HepG2 (cell line): ENCODE data around the gene WTAP. TPM values are rescaled to one million over a fixed set of nuclear protein-coding genes. Genes with fewer than 3 reads are reported as not detected.

Experiments used
- GABPB1 ChIP-seq: IDR thresholded peaks from 2 replicates; pipeline ENCODE4 v1.6.1; 2016; ENCODE audit warnings: mild to moderate bottlenecking, missing genetic modification reagents, moderate library complexity, missing compliant biosample characterization
- GATAD2A ChIP-seq: IDR thresholded peaks from 2 replicates; pipeline ENCODE4 v1.6.1; 2016
- MBD4 ChIP-seq: IDR thresholded peaks from 2 replicates; pipeline ENCODE4 v1.6.1; 2012; ENCODE audit warnings: low read length, inconsistent platforms, borderline replicate concordance
- PHF20 ChIP-seq: sonication (generic); formaldehyde crosslinking; IDR thresholded peaks from 2 replicates; pipeline ENCODE4 v1.5.0; 2020; ENCODE audit warnings: mild to moderate bottlenecking, missing genetic modification reagents
- SAP130 ChIP-seq: IDR thresholded peaks from 2 replicates; pipeline ENCODE4 v1.6.1; 2016; ENCODE audit warnings: low read depth
- SOX13 ChIP-seq, 3 experiments: fragments of 450-650 bp in 1 of 3; sonication (generic) in 1 of 3; formaldehyde crosslinking in 1 of 3; IDR thresholded peaks in 2 of 3; conservative IDR thresholded peaks in 1 of 3; 2 replicates each; pipeline versions ENCODE4 v1.5.0 to v1.6.1; 2016 to 2020; ENCODE audit warnings: antibody characterized with exemption in 1 of 3, mild to moderate bottlenecking in 1 of 3, missing compliant biosample characterization in 1 of 3, missing genetic modification reagents in 1 of 3, moderate library complexity in 1 of 3
- SPEN ChIP-seq: sonication (generic); formaldehyde crosslinking; IDR thresholded peaks from 2 replicates; pipeline ENCODE4 v1.5.1; 2020; ENCODE audit warnings: low read depth, mild to moderate bottlenecking, missing genetic modification reagents
- TIGD3 ChIP-seq: sonication (generic); formaldehyde crosslinking; IDR thresholded peaks from 2 replicates; pipeline ENCODE4 v1.5.1; 2020; ENCODE audit warnings: mild to moderate bottlenecking, missing genetic modification reagents, borderline replicate concordance
- ZNF225 ChIP-seq: sonication (generic); formaldehyde crosslinking; IDR thresholded peaks from 2 replicates; pipeline ENCODE4 v1.4.0; 2020; ENCODE audit warnings: mild to moderate bottlenecking, missing genetic modification reagents
- ZNF644 ChIP-seq: IDR thresholded peaks from 2 replicates; pipeline ENCODE4 v1.6.1; 2016; ENCODE audit warnings: low read depth
- ZNF674 ChIP-seq: sonication (generic); formaldehyde crosslinking; IDR thresholded peaks from 2 replicates; pipeline ENCODE4 v1.5.0; 2020; ENCODE audit warnings: low read depth, mild to moderate bottlenecking, missing genetic modification reagents
- ZNF703 ChIP-seq: sonication (generic); formaldehyde crosslinking; IDR thresholded peaks from 2 replicates; pipeline ENCODE4 v1.5.1; 2020; ENCODE audit warnings: missing genetic modification reagents, mild to moderate bottlenecking, moderate library complexity, borderline replicate concordance
- polyA plus RNA-seq, 8 experiments: library from polyadenylated mRNA; depleted of rRNA in 3 of 8; stranded (reverse) in 7 of 8; unstranded in 1 of 8; fragments of >200 nt; fragmentation: Illumina TruSeq in 4 of 8; extraction: Trizol in 4 of 8; gene quantifications; 2 replicates each; pipeline versions ENCODE4 v1.2.1 to v1.2.3, GENCODE V29; 2011 to 2016; ENCODE audit warnings: low read depth in 4 of 8, missing spikeins in 1 of 8, mixed read lengths in 1 of 8; ENCODE audit not compliant: insufficient read depth in 1 of 8
- total RNA-seq, 5 experiments: library from RNA; depleted of rRNA; stranded (reverse); fragments of >200 nt; fragmentation: Illumina TruSeq; extraction: Trizol; gene quantifications; 2 replicates each; pipeline ENCODE4 v1.2.3, GENCODE V29; 2016; ENCODE audit warnings: low read depth in 1 of 5
- TF ChIP-seq, protein P1 (sequence below): sonication (generic); formaldehyde crosslinking; IDR thresholded peaks from 2 replicates; pipeline ENCODE4 v1.5.0; 2020; ENCODE audit warnings: mild to moderate bottlenecking, missing genetic modification reagents, borderline replicate concordance
- TF ChIP-seq, protein P2 (sequence below): sonication (generic); formaldehyde crosslinking; IDR thresholded peaks from 2 replicates; pipeline ENCODE4 v1.8.1; 2023; ENCODE audit warnings: mild to moderate bottlenecking, missing genetic modification reagents

WTAP gene
- total and polyA plus RNA-seq, 2 of the 13 experiments (the other 11 are each of a cell fraction or from before 2014, with no cell fraction given) = 31.6 to 167 TPM

- TF ChIP-seq ZNF674 (CRISPR knock-in tag) (no peak), SAP130 (CRISPR knock-in tag) (peak; percentile 88), SPEN (CRISPR knock-in tag) (peak; percentile 88), GATAD2A (CRISPR knock-in tag) (peak; percentile 53), ZNF703 (CRISPR knock-in tag) (no peak), TIGD3 (CRISPR knock-in tag) (no peak), PHF20 (CRISPR knock-in tag) (peak; percentile 85), ZNF225 (CRISPR knock-in tag) (peak; percentile 84; the same call in 1 of the 2 replicates), GABPB1 (CRISPR knock-in tag) (peak; percentile 93), MBD4 (no peak), SOX13 (IDR thresholded peaks at IDR 0.05) (0 out of 2 replicates have a peak, but pooled peaks have one; percentile 57), SOX13 (CRISPR knock-in tag; conservative IDR thresholded peaks at IDR 0.05 in 1 of 2, IDR thresholded peaks at IDR 0.05 in 1 of 2) (peak in 1 of 2 experiments; percentile 4; a peak in 1 of 4 replicates), ZNF644 (CRISPR knock-in tag) (no peak)
- TF ChIP-seq, protein P1, sequence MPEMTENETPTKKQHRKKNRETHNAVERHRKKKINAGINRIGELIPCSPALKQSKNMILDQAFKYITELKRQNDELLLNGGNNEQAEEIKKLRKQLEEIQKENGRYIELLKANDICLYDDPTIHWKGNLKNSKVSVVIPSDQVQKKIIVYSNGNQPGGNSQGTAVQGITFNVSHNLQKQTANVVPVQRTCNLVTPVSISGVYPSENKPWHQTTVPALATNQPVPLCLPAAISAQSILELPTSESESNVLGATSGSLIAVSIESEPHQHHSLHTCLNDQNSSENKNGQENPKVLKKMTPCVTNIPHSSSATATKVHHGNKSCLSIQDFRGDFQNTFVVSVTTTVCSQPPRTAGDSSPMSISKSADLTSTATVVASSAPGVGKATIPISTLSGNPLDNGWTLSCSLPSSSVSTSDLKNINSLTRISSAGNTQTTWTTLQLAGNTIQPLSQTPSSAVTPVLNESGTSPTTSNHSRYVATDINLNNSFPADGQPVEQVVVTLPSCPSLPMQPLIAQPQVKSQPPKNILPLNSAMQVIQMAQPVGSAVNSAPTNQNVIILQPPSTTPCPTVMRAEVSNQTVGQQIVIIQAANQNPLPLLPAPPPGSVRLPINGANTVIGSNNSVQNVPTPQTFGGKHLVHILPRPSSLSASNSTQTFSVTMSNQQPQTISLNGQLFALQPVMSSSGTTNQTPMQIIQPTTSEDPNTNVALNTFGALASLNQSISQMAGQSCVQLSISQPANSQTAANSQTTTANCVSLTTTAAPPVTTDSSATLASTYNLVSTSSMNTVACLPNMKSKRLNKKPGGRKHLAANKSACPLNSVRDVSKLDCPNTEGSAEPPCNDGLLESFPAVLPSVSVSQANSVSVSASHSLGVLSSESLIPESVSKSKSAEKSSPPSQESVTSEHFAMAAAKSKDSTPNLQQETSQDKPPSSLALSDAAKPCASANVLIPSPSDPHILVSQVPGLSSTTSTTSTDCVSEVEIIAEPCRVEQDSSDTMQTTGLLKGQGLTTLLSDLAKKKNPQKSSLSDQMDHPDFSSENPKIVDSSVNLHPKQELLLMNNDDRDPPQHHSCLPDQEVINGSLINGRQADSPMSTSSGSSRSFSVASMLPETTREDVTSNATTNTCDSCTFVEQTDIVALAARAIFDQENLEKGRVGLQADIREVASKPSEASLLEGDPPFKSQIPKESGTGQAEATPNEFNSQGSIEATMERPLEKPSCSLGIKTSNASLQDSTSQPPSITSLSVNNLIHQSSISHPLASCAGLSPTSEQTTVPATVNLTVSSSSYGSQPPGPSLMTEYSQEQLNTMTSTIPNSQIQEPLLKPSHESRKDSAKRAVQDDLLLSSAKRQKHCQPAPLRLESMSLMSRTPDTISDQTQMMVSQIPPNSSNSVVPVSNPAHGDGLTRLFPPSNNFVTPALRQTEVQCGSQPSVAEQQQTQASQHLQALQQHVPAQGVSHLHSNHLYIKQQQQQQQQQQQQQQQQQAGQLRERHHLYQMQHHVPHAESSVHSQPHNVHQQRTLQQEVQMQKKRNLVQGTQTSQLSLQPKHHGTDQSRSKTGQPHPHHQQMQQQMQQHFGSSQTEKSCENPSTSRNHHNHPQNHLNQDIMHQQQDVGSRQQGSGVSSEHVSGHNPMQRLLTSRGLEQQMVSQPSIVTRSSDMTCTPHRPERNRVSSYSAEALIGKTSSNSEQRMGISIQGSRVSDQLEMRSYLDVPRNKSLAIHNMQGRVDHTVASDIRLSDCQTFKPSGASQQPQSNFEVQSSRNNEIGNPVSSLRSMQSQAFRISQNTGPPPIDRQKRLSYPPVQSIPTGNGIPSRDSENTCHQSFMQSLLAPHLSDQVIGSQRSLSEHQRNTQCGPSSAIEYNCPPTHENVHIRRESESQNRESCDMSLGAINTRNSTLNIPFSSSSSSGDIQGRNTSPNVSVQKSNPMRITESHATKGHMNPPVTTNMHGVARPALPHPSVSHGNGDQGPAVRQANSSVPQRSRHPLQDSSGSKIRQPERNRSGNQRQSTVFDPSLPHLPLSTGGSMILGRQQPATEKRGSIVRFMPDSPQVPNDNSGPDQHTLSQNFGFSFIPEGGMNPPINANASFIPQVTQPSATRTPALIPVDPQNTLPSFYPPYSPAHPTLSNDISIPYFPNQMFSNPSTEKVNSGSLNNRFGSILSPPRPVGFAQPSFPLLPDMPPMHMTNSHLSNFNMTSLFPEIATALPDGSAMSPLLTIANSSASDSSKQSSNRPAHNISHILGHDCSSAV (CRISPR knock-in tag) = peak; percentile 84; the same call in 1 of the 2 replicates
- TF ChIP-seq, protein P2, sequence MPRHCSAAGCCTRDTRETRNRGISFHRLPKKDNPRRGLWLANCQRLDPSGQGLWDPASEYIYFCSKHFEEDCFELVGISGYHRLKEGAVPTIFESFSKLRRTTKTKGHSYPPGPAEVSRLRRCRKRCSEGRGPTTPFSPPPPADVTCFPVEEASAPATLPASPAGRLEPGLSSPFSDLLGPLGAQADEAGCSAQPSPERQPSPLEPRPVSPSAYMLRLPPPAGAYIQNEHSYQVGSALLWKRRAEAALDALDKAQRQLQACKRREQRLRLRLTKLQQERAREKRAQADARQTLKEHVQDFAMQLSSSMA = peak; percentile 50
These were observed 62.3 kb downstream of the WTAP start, which contains the start of gene TCP1 (continued) for GRCh38 chr6:159789377-159790148.
